KMS-11 (cell line): Measurements from ENCODE around the gene C14orf180.

Experiments used
- H2AFZ ChIP-seq: fragments of 200-600 bp; sonication (generic); 2 replicates; pipeline ENCODE4 v1.6.1; 2016; ENCODE audit warnings: antibody characterized with exemption, mixed run types, low read depth
- H3K27ac ChIP-seq: fragments of 200-600 bp; sonication (generic); 2 replicates; pipeline ENCODE4 v1.6.1; 2016; ENCODE audit warnings: mild to moderate bottlenecking, mixed run types
- H3K27me3 ChIP-seq: fragments of 200-600 bp; sonication (generic); 2 replicates; pipeline ENCODE4 v1.6.1; 2017; ENCODE audit warnings: mild to moderate bottlenecking, low read depth, mixed run types, moderate library complexity; ENCODE audit not compliant: insufficient read depth
- H3K36me3 ChIP-seq: fragments of 200-600 bp; sonication (generic); 2 replicates; pipeline ENCODE4 v1.6.1; 2017; ENCODE audit warnings: mild to moderate bottlenecking, mixed run types; ENCODE audit not compliant: insufficient read depth
- H3K4me1 ChIP-seq: fragments of 200-600 bp; sonication (generic); 2 replicates; pipeline ENCODE4 v1.6.1; 2016; ENCODE audit warnings: mild to moderate bottlenecking, low read depth, mixed run types; ENCODE audit not compliant: poor library complexity, severe bottlenecking
- H3K4me2 ChIP-seq: fragments of 200-600 bp; sonication (generic); 2 replicates; pipeline ENCODE4 v1.7.0; 2016; ENCODE audit warnings: mild to moderate bottlenecking, mixed run types
- H3K4me3 ChIP-seq: fragments of 200-600 bp; sonication (generic); IDR thresholded peaks from 2 replicates; pipeline ENCODE4 v1.6.1; 2017; ENCODE audit warnings: low read depth, low read length, mixed read lengths; ENCODE audit not compliant: insufficient read depth
- H3K79me2 ChIP-seq: fragments of 200-600 bp; sonication (generic); 2 replicates; pipeline ENCODE4 v1.6.1; 2016; ENCODE audit warnings: low read depth, mixed run types; ENCODE audit not compliant: insufficient read depth
- H3K9ac ChIP-seq: fragments of 200-600 bp; sonication (generic); 2 replicates; pipeline ENCODE4 v1.6.1; 2016; ENCODE audit warnings: mild to moderate bottlenecking, mixed run types
- H4K20me1 ChIP-seq: fragments of 200-600 bp; sonication (generic); 2 replicates; pipeline ENCODE4 v1.6.1; 2016; ENCODE audit warnings: mild to moderate bottlenecking, mixed run types; ENCODE audit not compliant: insufficient read depth
- TF ChIP-seq, protein P1 (sequence below): fragments of 200-600 bp; sonication (generic); conservative IDR thresholded peaks from 2 replicates; pipeline ENCODE4 v1.6.1; 2017; ENCODE audit warnings: low read depth, mild to moderate bottlenecking, antibody characterized with exemption, low read length, moderate library complexity, mixed read lengths

C14orf180 gene

DNA sequence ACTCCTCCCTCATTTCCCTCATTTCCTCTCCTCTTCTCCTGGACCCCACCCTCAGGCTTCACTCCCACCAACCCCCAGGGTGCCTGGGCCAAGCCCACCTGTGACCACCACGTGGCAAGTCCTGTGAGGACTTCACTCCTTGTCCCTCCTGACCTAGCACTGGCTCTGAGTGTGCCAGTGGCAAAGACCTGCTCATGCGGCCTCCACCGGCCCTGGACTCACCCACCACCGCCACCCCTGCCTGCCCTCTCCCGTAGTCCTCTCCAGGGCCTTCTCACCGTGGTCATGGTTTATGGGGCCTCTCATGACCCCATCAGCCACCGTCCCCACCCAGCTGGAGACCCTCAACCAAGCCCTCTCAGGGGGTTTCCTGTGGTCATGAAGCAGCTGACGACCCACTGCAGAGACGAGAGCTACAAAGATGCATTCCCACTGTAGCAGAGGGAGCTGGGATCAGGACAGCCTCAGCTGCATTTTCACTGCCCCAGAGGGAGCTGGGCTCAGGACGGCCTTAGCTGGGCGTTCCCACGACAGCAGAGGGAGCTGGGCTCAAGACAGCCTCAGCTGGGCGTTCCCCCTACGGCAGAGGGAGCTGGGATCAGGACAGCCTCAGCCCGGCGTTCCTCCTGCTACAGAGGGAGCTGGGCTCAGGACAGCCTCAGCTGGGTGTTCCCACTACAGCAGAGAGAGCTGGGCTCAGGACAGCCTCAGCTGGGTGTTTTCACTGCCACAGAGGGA is 3.2 kb upstream of the C14orf180 start:
- Histone ChIP-seq H3K9ac (no peak overlapping the region), H4K20me1 (no peaks in the 10 kb centered on the region), H3K27ac (no peak overlapping the region), H3K36me3 (no peaks in the 10 kb centered on the region), H3K4me2 (no peak overlapping the region), H3K79me2 (no peaks in the 10 kb centered on the region), H3K27me3 (peaks cover 52% of the 10 kb centered on the region), H3K4me3 (no peak overlapping the region), H2AFZ (no peak overlapping the region), H3K4me1 (no peaks in the 10 kb centered on the region)
- TF ChIP-seq, protein P1, sequence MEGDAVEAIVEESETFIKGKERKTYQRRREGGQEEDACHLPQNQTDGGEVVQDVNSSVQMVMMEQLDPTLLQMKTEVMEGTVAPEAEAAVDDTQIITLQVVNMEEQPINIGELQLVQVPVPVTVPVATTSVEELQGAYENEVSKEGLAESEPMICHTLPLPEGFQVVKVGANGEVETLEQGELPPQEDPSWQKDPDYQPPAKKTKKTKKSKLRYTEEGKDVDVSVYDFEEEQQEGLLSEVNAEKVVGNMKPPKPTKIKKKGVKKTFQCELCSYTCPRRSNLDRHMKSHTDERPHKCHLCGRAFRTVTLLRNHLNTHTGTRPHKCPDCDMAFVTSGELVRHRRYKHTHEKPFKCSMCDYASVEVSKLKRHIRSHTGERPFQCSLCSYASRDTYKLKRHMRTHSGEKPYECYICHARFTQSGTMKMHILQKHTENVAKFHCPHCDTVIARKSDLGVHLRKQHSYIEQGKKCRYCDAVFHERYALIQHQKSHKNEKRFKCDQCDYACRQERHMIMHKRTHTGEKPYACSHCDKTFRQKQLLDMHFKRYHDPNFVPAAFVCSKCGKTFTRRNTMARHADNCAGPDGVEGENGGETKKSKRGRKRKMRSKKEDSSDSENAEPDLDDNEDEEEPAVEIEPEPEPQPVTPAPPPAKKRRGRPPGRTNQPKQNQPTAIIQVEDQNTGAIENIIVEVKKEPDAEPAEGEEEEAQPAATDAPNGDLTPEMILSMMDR, result no peak

DNA sequence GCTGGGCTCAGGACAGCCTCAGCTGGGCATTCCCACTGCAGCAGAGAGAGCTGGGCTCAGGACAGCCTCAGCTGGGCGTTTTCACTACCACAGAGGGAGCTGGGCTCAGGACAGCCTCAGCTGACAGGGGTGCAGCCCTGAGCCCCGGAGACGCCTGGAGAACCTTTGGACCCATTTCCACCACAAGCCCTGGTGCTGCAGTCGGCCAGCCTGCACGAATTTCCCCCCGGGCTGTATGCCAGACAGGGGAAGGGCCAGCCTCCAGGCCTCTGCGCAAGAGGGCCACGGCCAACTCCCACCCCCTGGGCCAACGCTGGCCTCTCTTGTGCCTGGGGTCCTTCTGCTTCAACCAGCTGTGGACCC is 2.6 kb upstream of the C14orf180 start:
- Histone ChIP-seq H3K4me3 (no peak overlapping the region), H3K4me1 (no peaks in the 10 kb centered on the region), H3K9ac (no peak overlapping the region), H3K27ac (no peak overlapping the region), H3K79me2 (no peaks in the 10 kb centered on the region), H4K20me1 (no peaks in the 10 kb centered on the region), H2AFZ (no peak overlapping the region), H3K36me3 (no peaks in the 10 kb centered on the region), H3K4me2 (no peak overlapping the region), H3K27me3 (peaks cover 51% of the 10 kb centered on the region)
- TF ChIP-seq, protein P1, result no peak

DNA sequence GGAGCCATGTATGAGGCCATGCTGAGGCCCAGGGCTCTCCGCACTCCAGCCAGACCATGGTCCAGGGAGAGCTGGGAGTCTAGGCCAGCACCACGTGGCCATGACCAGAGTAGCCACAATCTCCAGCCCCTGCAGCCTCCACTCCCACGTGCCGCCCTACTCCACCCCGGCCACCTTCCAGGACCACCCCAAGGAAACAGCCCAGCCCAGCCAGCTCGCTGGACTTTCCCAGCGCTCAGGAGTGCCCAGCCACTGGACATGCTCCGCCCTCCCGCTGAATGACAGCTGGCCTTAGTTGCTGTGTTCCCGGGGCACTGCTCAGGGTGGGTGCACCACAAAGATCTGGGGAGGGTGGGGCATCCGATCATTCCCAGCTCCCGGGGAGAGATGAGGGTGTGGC is 2.1 kb upstream of the C14orf180 start:
- Histone ChIP-seq H3K4me1 (no peaks in the 10 kb centered on the region), H3K79me2 (no peaks in the 10 kb centered on the region), H3K36me3 (no peaks in the 10 kb centered on the region), H3K9ac (no peak overlapping the region), H2AFZ (no peak overlapping the region), H3K27ac (no peak overlapping the region), H4K20me1 (no peaks in the 10 kb centered on the region), H3K4me3 (no peak overlapping the region), H3K4me2 (no peak overlapping the region), H3K27me3 (peaks cover 48% of the 10 kb centered on the region)
- TF ChIP-seq, protein P1, result no peak

DNA sequence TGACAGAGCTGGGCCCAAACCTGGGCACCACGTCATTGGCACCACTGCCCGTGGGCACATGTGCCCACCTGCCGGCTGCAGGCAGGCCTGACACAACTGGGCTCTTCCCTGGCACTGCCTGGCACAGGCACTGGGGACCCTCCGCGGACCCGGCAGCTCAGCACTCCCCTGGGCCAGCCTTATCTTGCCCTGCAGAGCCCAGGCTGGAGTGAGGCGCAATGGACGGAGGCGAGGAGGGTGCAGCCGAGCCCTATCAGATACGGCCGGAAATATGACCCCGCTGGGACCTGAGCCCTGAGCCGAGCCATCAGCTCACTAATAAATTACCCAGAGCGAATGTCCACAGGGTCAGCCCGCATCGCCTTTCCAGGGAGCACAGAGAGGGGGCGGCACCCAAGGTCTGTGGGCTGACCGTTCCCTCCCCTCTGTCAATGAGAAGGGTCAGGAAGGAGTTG is 1.7 kb upstream of the C14orf180 start:
- H3K4me2 ChIP-seq, result no peak overlapping the region
- H4K20me1 ChIP-seq, result no peaks in the 10 kb centered on the region
- peaks cover 47% of the 10 kb centered on the region for H3K27me3 ChIP-seq
- H3K4me1 ChIP-seq, result no peaks in the 10 kb centered on the region
- H3K27ac ChIP-seq, result no peak overlapping the region
- no peak overlapping the region for H2AFZ ChIP-seq
- H3K79me2 ChIP-seq, result no peaks in the 10 kb centered on the region
- no peaks in the 10 kb centered on the region for H3K36me3 ChIP-seq
- H3K4me3 ChIP-seq, result no peak overlapping the region
- no peak overlapping the region for H3K9ac ChIP-seq
- TF ChIP-seq, protein P1, result no peak
